ENCODE data around the gene ATP11A. TPM values are rescaled to one million over a fixed set of nuclear protein-coding genes. Genes with fewer than 3 reads are reported as not detected.

ATP11A gene
- polyA plus RNA-seq, 4 donors = 3.2 to 79.6 (median 9.5) TPM

GRCh38 chr13:112809332-112810315, 119.8 kb downstream of the ATP11A start:
- DNase-seq (no peak), FAIRE-seq (no peak)
- no peak overlapping the region for H3K27ac ChIP-seq (ENCODE audit: low read depth in 1 of 3, low read length in 2 of 3)
- 93 to 96% (median 96%) methylated on average over 40 of the region's 40 CpGs for WGBS, 3 donors
- no peaks in the 10 kb centered on the region for H3K27me3 ChIP-seq (ENCODE audit: control insufficient read depth in 3 of 3, insufficient read depth in 3 of 3, low read length in 3 of 3)
- peaks cover 0 to 2% of the 10 kb centered on the region in 2 donors for H3K9me3 ChIP-seq (ENCODE audit: control insufficient read depth in 2 of 2, insufficient read depth in 1 of 2, low read depth in 1 of 2, low read length in 1 of 2)
- no peak overlapping the region for H3K4me3 ChIP-seq (ENCODE audit: low read depth in 1 of 3, low read length in 3 of 3)
- H3K36me3 ChIP-seq (ENCODE audit: control insufficient read depth in 3 of 3, insufficient read depth in 2 of 3, low read depth in 1 of 3, low read length in 3 of 3) = peaks cover 0 to 77% (median 4%) of the 10 kb centered on the region in 3 donors
- no peaks in the 10 kb centered on the region for H3K4me1 ChIP-seq (ENCODE audit: control insufficient read depth in 3 of 3, insufficient read depth in 2 of 3, low read depth in 1 of 3, low read length in 2 of 3)

DNA sequence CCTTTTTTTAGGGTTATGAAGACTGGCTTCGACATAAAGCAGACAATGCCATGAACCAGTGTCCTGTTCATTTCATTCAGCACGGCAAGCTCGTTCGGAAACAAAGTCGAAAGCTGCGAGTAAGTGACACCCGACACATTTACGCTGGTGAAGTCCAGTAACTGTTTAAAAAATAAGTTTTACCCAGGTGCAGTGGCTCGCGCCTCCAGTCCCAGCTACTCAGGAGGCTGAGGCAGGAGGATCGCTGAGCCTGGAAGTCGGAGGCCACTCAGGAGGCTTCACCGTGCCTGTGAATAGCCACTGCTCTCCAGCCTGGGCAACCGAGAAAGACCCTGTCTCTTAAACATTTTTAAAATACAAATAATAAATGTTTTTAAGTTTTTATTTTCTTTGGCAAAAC, 120.8 kb downstream of the ATP11A start:
- WGBS, 3 donors = 91 to 98% (median 97%) methylated on average over 14 of the region's 14 CpGs
- peaks cover 0 to 83% (median 4%) of the 10 kb centered on the region in 3 donors for H3K36me3 ChIP-seq (ENCODE audit: control insufficient read depth in 3 of 3, insufficient read depth in 2 of 3, low read depth in 1 of 3, low read length in 3 of 3)
- H3K4me3 ChIP-seq (ENCODE audit: low read depth in 1 of 3, low read length in 3 of 3) = no peak overlapping the region
- FAIRE-seq (no peak), DNase-seq (no peak)
- H3K4me1 ChIP-seq (ENCODE audit: control insufficient read depth in 3 of 3, insufficient read depth in 2 of 3, low read depth in 1 of 3, low read length in 2 of 3) = no peaks in the 10 kb centered on the region
- peaks cover 0 to 2% of the 10 kb centered on the region in 2 donors for H3K9me3 ChIP-seq (ENCODE audit: control insufficient read depth in 2 of 2, insufficient read depth in 1 of 2, low read depth in 1 of 2, low read length in 1 of 2)
- no peaks in the 10 kb centered on the region for H3K27me3 ChIP-seq (ENCODE audit: control insufficient read depth in 3 of 3, insufficient read depth in 3 of 3, low read length in 3 of 3)
- H3K27ac ChIP-seq (ENCODE audit: low read depth in 1 of 3, low read length in 2 of 3) = no peak overlapping the region

DNA sequence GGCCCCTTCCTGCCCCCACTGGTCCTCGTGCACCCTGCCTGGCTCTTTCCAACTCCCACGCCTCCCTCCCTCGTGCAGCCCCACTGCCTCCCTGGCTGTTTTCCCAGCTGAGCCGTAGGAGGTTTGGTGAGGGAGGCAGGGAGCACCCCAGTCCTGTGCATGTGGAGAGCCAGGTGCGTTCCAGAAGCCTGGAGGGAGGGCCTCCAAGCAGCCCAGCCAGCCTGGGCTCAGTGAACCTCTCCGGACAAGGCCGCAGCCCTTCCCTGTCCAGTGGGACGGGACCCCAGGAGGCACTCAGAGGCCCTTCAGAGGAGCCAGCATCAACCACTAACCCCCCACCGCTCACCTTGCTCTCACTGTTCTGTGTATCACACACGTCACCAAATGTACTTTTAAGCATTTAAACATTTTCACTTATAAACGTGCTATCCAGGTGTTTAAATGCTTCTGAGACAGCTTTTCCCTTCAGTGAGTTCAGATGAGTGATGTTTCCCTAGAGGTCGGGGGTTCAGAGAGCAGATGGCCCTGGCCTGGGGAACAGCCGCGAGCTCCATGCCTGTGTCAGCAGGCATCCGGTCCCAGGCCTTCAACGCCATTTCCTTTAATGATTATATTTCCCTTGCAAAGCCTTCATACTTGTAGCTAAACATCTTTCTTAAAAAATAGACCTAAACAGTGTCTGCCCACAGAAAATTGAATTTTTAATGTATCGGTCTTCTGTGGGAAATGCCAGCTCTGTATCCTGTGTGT, 122.6 kb downstream of the ATP11A start:
- Histone ChIP-seq H3K4me1 (ENCODE audit: control insufficient read depth in 3 of 3, insufficient read depth in 2 of 3, low read depth in 1 of 3, low read length in 2 of 3) (no peaks in the 10 kb centered on the region), H3K27ac (ENCODE audit: low read depth in 1 of 3, low read length in 2 of 3) (no peak overlapping the region), H3K4me3 (ENCODE audit: low read depth in 1 of 3, low read length in 3 of 3) (no peak overlapping the region), H3K36me3 (ENCODE audit: control insufficient read depth in 3 of 3, insufficient read depth in 2 of 3, low read depth in 1 of 3, low read length in 3 of 3) (peaks cover 2 to 83% (median 4%) of the 10 kb centered on the region in 3 donors), H3K27me3 (ENCODE audit: control insufficient read depth in 3 of 3, insufficient read depth in 3 of 3, low read length in 3 of 3) (no peaks in the 10 kb centered on the region), H3K9me3 (ENCODE audit: control insufficient read depth in 2 of 2, insufficient read depth in 1 of 2, low read depth in 1 of 2, low read length in 1 of 2) (peaks cover 0 to 4% of the 10 kb centered on the region in 2 donors)
- DNase-seq = no peak
- WGBS, 3 donors = 83 to 95% (median 92%) methylated on average over 17 of the region's 17 CpGs
- FAIRE-seq = no peak

DNA sequence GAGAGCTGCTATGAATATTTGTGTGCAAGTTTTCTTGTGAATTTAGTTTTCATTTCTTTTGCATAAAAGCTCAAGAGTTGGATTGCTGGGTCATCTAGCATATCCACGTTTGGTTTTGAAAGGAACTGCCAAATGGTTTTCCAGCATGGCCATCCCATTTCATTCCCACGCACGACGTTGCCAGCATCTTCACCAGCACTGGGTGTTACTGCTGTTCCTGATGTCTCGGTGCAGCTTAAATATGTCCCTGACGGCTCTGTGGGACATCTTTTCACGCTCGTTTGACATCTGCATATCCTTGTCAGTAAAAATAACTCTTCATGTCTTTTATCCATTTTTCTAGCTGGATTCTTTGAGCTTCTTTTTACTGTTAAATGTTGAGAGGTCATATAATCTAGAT, 123.7 kb downstream of the ATP11A start:
- H3K27me3 ChIP-seq (ENCODE audit: control insufficient read depth in 3 of 3, insufficient read depth in 3 of 3, low read length in 3 of 3) = no peaks in the 10 kb centered on the region
- no peak for FAIRE-seq
- H3K27ac ChIP-seq (ENCODE audit: low read depth in 1 of 3, low read length in 2 of 3) = no peak overlapping the region
- WGBS, 3 donors = 90 to 97% (median 95%) methylated on average over 8 of the region's 8 CpGs
- no peaks in the 10 kb centered on the region for H3K4me1 ChIP-seq (ENCODE audit: control insufficient read depth in 3 of 3, insufficient read depth in 2 of 3, low read depth in 1 of 3, low read length in 2 of 3)
- no peak overlapping the region for H3K4me3 ChIP-seq (ENCODE audit: low read depth in 1 of 3, low read length in 3 of 3)
- no peak for DNase-seq
- H3K9me3 ChIP-seq (ENCODE audit: control insufficient read depth in 2 of 2, insufficient read depth in 1 of 2, low read depth in 1 of 2, low read length in 1 of 2) = peaks cover 0 to 11% of the 10 kb centered on the region in 2 donors
- peaks cover 2 to 84% (median 4%) of the 10 kb centered on the region in 3 donors for H3K36me3 ChIP-seq (ENCODE audit: control insufficient read depth in 3 of 3, insufficient read depth in 2 of 3, low read depth in 1 of 3, low read length in 3 of 3)

- WGBS, 3 donors = 78 to 90% (median 79%) methylated on average over 10 of the region's 10 CpGs
- FAIRE-seq = no peak
Observed at GRCh38 chr13:112814905-112815585, 125.2 kb downstream of the ATP11A start.

GRCh38 chr13:112815871-112816270, 126.0 kb downstream of the ATP11A start:
- DNase-seq (no peak), FAIRE-seq (no peak)
- Histone ChIP-seq H3K27me3 (ENCODE audit: control insufficient read depth in 3 of 3, insufficient read depth in 3 of 3, low read length in 3 of 3) (no peaks in the 10 kb centered on the region), H3K4me3 (ENCODE audit: low read depth in 1 of 3, low read length in 3 of 3) (no peak overlapping the region), H3K27ac (ENCODE audit: low read depth in 1 of 3, low read length in 2 of 3) (no peak overlapping the region), H3K36me3 (ENCODE audit: control insufficient read depth in 3 of 3, insufficient read depth in 2 of 3, low read depth in 1 of 3, low read length in 3 of 3) (peaks cover 2 to 79% (median 8%) of the 10 kb centered on the region in 3 donors), H3K9me3 (ENCODE audit: control insufficient read depth in 2 of 2, insufficient read depth in 1 of 2, low read depth in 1 of 2, low read length in 1 of 2) (peaks cover 0 to 11% of the 10 kb centered on the region in 2 donors), H3K4me1 (ENCODE audit: control insufficient read depth in 3 of 3, insufficient read depth in 2 of 3, low read depth in 1 of 3, low read length in 2 of 3) (no peaks in the 10 kb centered on the region)
- 92 to 97% (median 96%) methylated on average over 13 of the region's 13 CpGs for WGBS, 3 donors

More at GRCh38 chr13:112814905-112815585, 125.2 kb downstream of the ATP11A start:
- Histone ChIP-seq H3K4me1 (ENCODE audit: control insufficient read depth in 3 of 3, insufficient read depth in 2 of 3, low read depth in 1 of 3, low read length in 2 of 3) (no peaks in the 10 kb centered on the region), H3K4me3 (ENCODE audit: low read depth in 1 of 3, low read length in 3 of 3) (no peak overlapping the region), H3K9me3 (ENCODE audit: control insufficient read depth in 2 of 2, insufficient read depth in 1 of 2, low read depth in 1 of 2, low read length in 1 of 2) (peaks cover 0 to 11% of the 10 kb centered on the region in 2 donors), H3K36me3 (ENCODE audit: control insufficient read depth in 3 of 3, insufficient read depth in 2 of 3, low read depth in 1 of 3, low read length in 3 of 3) (peaks cover 2 to 82% (median 7%) of the 10 kb centered on the region in 3 donors), H3K27ac (ENCODE audit: low read depth in 1 of 3, low read length in 2 of 3) (no peak overlapping the region), H3K27me3 (ENCODE audit: control insufficient read depth in 3 of 3, insufficient read depth in 3 of 3, low read length in 3 of 3) (no peaks in the 10 kb centered on the region)
- no peak for DNase-seq

GRCh38 chr13:112818040-112818697, 128.3 kb downstream of the ATP11A start:
- Histone ChIP-seq H3K4me1 (ENCODE audit: control insufficient read depth in 3 of 3, insufficient read depth in 2 of 3, low read depth in 1 of 3, low read length in 2 of 3) (no peaks in the 10 kb centered on the region), H3K27ac (ENCODE audit: low read depth in 1 of 3, low read length in 2 of 3) (no peak overlapping the region), H3K4me3 (ENCODE audit: low read depth in 1 of 3, low read length in 3 of 3) (no peak overlapping the region), H3K36me3 (ENCODE audit: control insufficient read depth in 3 of 3, insufficient read depth in 2 of 3, low read depth in 1 of 3, low read length in 3 of 3) (peaks cover 2 to 75% (median 11%) of the 10 kb centered on the region in 3 donors), H3K27me3 (ENCODE audit: control insufficient read depth in 3 of 3, insufficient read depth in 3 of 3, low read length in 3 of 3) (no peaks in the 10 kb centered on the region), H3K9me3 (ENCODE audit: control insufficient read depth in 2 of 2, insufficient read depth in 1 of 2, low read depth in 1 of 2, low read length in 1 of 2) (peaks cover 0 to 9% of the 10 kb centered on the region in 2 donors)
- DNase-seq (no peak), FAIRE-seq (no peak)
- WGBS, 3 donors = 97% methylated on average over 38 of the region's 38 CpGs

All from small intestine (tissue), 7 donors.